ENCODE measurements around the gene GOLGA6C.

Gene GOLGA6C

DNA sequence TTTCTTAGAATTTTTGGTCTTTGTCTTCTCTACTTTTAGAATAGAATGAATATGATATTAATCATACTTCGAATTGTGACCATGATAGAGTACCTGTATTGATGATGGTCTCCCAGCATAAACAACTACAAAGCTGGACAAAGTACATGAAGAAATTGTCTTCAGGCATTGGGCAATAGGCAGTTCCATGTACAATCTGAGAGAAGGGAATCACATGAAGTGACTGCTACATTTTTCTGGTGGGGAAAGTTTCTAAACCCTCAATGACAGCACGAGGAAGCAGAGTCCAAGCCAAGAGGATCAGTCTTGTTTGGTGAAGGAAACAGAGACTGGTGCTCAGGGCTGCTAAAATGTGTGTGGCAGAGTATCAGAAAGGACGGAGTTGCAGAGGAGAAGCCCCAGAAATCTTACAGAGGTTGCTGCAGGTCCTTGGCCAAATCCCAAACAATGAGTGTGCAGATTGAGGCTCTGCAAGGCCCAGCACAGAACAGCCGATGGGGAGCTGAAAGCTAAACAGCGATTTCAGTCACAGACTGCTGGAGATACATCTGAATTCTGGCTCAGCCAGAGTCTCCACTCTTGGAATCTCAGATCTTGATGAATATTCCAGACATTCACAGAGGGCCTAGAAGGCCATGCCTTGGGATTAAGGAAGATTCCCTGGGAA lies 61.2 kb downstream of the GOLGA6C start:
- peak in 3 of 4 experiments; percentile 27 to 38 (median 30) for DNase-seq
